ENCODE results near the gene ABCC1.
"Not testable (repeated sequence)": the region's sequence is repeated elsewhere in the genome, so short reads cannot be mapped to it uniquely, and the experiment has no call there.

DNA sequence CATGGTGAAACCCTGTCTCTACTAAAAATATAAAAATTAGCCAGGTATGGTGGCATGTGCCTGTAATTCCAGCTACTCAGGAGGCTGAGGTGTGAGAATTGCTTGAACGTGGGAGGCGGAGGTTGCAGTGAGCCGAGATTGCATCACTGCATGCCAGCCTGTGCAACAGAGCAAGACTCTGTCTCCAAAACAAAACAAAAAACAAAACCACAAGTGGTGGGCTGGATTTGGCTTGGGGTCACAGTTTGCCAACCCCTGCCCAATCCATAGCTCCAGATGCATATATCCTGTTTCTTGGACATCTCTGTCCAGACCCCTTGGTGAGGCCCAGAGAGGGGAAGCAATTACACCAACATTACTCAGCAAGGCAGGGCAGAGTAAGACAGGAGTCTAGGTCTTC lies 232.3 kb downstream of the ABCC1 start:
- not testable (repeated sequence) for TF ChIP-seq POLR2A (IDR thresholded peaks at IDR 0.05; ENCODE audit: low read length); GATA1 (IDR thresholded peaks at IDR 0.05; ENCODE audit: low read depth, low read length)
